SH-SY5Y (cell line): ENCODE measurements around the gene SETBP1.

Experiments
- GATA2 ChIP-seq: IDR thresholded peaks from 2 replicates; pipeline ENCODE4 v1.6.1; 2011; ENCODE audit warnings: mild to moderate bottlenecking, low read depth, low read length
- GATA3 ChIP-seq: IDR thresholded peaks from 2 replicates; pipeline ENCODE4 v1.6.1; 2011; ENCODE audit warnings: low read depth, mild to moderate bottlenecking, low read length, moderate library complexity

- TF ChIP-seq GATA2 (no peak), GATA3 (no peak)
These were observed 93.0 kb downstream of the SETBP1 start for GRCh38 chr18:44773640-44774155.
